ENCODE results near the gene BBLN. TPM values are rescaled to one million over a fixed set of nuclear protein-coding genes. Genes with fewer than 3 reads are reported as not detected.
"Not testable (repeated sequence)": the region's sequence is repeated elsewhere in the genome, so short reads cannot be mapped to it uniquely, and the experiment has no call there.

BBLN gene
- total RNA-seq, 2 experiments from 2014 or later: 77.6 to 90.9 TPM

DNA sequence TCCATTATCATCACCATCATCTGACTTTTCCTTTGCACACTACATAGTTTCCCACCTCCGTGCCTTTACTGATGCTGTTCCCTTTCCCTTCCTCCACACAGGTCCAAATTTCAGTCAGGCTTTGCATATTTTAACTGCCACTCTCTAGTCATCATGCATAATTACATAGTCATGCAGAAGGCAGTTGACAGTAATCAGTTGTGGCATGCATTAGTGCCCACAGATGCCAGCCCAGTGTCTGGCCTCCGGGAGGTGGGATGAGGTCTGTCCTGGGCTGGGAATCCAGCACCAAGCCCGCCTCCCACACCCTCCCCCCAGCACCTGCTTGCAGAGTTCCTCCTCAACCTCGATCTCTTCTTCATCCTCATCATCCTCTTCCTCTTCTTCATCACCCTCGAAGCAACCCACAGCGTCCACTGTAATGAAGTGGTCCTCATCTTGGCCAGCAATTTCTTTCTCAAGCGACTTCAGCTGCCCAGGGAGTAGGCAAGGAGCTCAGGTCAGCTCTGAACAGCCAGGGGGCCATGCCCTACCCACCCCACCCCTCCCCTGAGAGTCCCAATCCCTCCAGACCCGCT is 8.8 kb downstream of the BBLN start:
- H3K27ac Mint-ChIP-seq: no peak overlapping the region
- DNase-seq (no peak), ATAC-seq (ENCODE audit: low read depth) (no peak)
- POLR2A ChIA-PET: interaction anchor here (1.2 kb wide), 1 partner anchor 22 kb away, joined by 3 read pairs; no protein-coding TSS in a partner anchor
- H3K27me3 Mint-ChIP-seq: no peaks in the 10 kb centered on the region
- H3K4me3 Mint-ChIP-seq: no peak overlapping the region
- H3K4me1 Mint-ChIP-seq: peaks cover 1% of the 10 kb centered on the region
- H3K9me3 Mint-ChIP-seq: no peaks in the 10 kb centered on the region
- peaks cover 8% of the 10 kb centered on the region for H3K36me3 Mint-ChIP-seq

DNA sequence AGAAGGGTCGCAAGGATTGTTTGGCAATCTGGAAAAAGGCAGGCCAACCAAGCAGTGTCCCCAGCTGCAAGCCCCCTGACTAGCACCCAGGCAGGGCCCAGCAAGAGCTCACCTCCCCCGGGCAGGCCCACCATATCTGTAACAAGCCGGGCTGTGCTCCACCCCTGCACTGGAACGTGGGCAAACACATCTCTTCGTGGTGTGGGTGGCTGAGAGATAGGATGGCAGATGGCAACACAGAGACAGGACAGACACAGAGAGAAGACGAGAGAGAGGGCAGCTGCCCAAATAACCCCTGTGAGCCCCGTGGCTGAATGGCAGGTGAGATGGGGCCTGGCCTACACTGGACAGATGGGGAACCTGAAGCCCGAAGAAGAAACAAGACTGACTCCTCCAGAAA is 9.4 kb downstream of the BBLN start:
- POLR2A ChIA-PET: interaction anchor here (0.6 kb wide), 1 partner anchor 33 kb away, joined by 6 read pairs; no protein-coding TSS in a partner anchor
- H3K36me3 Mint-ChIP-seq: peaks cover 8% of the 10 kb centered on the region
- H3K9me3 Mint-ChIP-seq: no peaks in the 10 kb centered on the region
- ATAC-seq (ENCODE audit: low read depth) (no peak), DNase-seq (no peak)
- no peaks in the 10 kb centered on the region for H3K27me3 Mint-ChIP-seq
- H3K27ac Mint-ChIP-seq: peak overlapping the region; percentile 30
- no peak overlapping the region for H3K4me3 Mint-ChIP-seq
- H3K4me1 Mint-ChIP-seq: peaks cover 1% of the 10 kb centered on the region

DNA sequence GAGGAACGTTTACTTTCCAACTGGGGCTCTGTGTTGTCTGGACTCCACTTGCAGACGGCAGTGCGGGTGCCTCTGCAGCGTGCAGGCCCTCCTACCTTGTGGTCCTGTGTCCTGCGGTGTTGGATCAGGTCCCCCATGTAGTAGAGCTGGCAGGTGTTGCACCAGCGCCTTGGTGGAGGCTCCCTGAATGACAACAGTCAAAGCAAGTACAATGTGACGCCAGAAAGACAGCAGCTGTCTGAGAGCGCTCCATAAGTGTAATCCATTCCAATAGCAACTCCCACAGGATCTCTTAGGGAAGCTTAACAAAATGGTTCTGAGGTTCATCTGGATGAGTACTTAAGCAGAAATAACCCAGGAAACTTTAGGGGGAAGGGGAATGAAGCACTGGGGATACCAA is 9.9 kb downstream of the BBLN start:
- H3K4me1 Mint-ChIP-seq: peaks cover 1% of the 10 kb centered on the region
- no peak for ATAC-seq (ENCODE audit: low read depth)
- H3K9me3 Mint-ChIP-seq: no peaks in the 10 kb centered on the region
- DNase-seq: no peak
- POLR2A ChIA-PET: interaction anchor here (0.6 kb wide), 1 partner anchor 33 kb away, joined by 6 read pairs; no protein-coding TSS in a partner anchor
- H3K36me3 Mint-ChIP-seq: peaks cover 8% of the 10 kb centered on the region
- H3K4me3 Mint-ChIP-seq: no peak overlapping the region
- H3K27ac Mint-ChIP-seq: no peak overlapping the region
- H3K27me3 Mint-ChIP-seq: no peaks in the 10 kb centered on the region

DNA sequence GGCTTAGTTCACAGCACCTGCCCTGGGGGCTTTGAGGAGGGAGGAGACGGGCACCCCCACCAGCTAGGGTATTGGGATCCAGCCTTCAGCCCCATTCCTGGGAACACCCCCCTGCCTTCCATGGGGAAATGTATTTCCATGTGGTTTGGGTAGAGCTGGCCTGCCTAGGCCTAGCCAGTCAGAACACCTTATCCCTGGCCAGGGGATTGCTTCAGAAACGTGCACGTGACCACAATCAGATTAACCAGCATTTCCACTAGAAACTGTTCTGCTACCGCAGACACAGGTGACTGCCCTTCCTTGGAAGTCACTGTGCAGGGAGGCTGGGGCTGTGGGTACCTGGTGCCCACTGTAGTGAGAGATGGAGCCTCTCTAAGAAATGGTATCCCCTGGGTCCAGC is 14.0 kb downstream of the BBLN start:
- ATAC-seq (ENCODE audit: low read depth): no peak
- POLR2A ChIA-PET: no interaction called here

DNA sequence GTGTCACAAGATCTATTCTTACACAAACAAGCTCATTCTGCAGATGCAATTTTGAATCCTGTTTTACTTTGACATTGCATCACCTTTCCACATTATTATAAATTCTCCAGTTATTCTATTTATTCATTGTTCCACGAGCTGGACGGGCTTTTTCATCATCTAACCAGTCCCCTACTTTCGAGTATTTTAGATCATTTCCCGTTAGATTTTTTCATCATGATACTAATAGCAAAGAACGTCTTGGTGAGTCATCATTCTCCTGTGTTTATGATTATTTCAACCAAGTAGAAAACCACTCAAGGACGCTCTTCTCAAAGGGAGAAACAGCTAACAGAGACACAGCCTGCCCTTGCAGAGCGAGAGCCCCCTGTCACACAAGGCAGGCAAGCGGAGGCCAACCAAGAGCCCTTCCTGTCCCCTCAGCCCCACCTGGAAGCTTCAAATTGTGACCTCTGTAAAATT is 15.1 kb downstream of the BBLN start:
- Mint-ChIP-seq H3K36me3 (peaks cover 19% of the 10 kb centered on the region), H3K27me3 (no peaks in the 10 kb centered on the region), H3K4me3 (no peak overlapping the region), H3K9me3 (peaks cover 2% of the 10 kb centered on the region), H3K4me1 (peaks cover 2% of the 10 kb centered on the region), H3K27ac (no peak overlapping the region)
- no peak for ATAC-seq (ENCODE audit: low read depth)
- POLR2A ChIA-PET: interaction anchor here (0.9 kb wide), 1 partner anchor 13 kb away, joined by 3 read pairs; no protein-coding TSS in a partner anchor
- DNase-seq: no peak

More for the DNA sequence above, 14.0 kb downstream of the BBLN start:
- DNase-seq: no peak
- Mint-ChIP-seq H3K36me3 (peaks cover 9% of the 10 kb centered on the region), H3K4me3 (no peak overlapping the region), H3K4me1 (peaks cover 4% of the 10 kb centered on the region), H3K9me3 (peaks cover 2% of the 10 kb centered on the region), H3K27me3 (no peaks in the 10 kb centered on the region), H3K27ac (no peak overlapping the region)

DNA sequence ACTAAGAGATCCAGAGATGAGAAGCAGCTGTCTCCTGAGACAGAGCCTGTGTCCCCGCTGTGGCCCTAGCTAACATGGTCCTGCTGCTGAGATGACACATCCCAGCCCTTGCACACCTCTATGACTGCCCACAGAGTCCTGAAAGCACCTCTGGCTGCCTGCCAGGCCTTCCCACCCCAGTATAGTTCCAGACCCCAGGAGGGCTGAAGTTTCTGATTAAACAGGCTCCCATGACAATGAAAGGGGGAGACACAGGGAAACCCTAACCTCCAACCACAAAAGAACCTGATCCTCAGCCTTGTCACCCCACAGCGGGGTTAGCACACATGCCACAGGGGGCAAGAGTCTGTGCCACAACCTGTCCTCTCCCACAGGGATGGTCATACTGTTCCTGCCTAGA is 15.7 kb downstream of the BBLN start:
- Mint-ChIP-seq H3K4me3 (no peak overlapping the region), H3K27ac (no peak overlapping the region), H3K4me1 (peaks cover 2% of the 10 kb centered on the region), H3K27me3 (no peaks in the 10 kb centered on the region), H3K9me3 (peaks cover 2% of the 10 kb centered on the region), H3K36me3 (peaks cover 25% of the 10 kb centered on the region)
- DNase-seq (no peak), ATAC-seq (ENCODE audit: low read depth) (no peak)
- POLR2A ChIA-PET: no interaction called here

DNA sequence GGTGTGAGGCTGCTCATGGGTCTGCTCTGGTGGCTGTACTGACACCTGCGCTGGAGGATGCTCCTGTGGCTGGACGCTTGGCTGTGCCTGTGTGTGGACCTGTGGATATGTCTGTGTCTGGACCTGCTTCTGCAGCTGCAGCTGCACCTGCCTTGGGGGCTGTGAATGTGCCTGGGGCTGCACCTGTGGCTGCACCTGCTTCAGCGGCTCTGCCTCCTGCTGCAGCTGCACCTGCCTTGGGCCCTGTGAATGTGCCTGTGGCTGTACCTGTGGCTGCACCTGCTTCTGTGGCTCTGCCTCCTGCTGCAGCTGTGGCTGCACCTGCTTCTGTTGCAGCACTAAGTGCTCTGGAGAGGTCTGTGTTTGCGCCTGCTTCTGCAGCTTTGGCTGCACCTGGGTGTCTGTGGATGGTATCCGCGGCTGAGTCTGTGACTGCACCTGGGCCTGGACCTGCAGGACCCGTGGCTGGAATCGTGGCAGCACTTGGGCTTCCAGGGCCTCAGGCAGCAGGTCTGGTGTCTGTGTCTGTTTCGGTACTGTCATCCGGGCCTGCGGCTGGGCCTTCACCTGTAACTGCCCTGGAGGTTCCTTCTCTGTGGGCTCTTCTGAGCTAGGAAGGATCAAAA is 18.9 kb downstream of the BBLN start:
- DNase-seq (no peak), ATAC-seq (ENCODE audit: low read depth) (no peak)
- H3K27ac Mint-ChIP-seq: no peak overlapping the region
- H3K9me3 Mint-ChIP-seq: peaks cover 2% of the 10 kb centered on the region
- H3K27me3 Mint-ChIP-seq: no peaks in the 10 kb centered on the region
- H3K36me3 Mint-ChIP-seq: peaks cover 29% of the 10 kb centered on the region
- H3K4me1 Mint-ChIP-seq: peaks cover 5% of the 10 kb centered on the region
- no peak overlapping the region for H3K4me3 Mint-ChIP-seq
- POLR2A ChIA-PET: no interaction called here

DNA sequence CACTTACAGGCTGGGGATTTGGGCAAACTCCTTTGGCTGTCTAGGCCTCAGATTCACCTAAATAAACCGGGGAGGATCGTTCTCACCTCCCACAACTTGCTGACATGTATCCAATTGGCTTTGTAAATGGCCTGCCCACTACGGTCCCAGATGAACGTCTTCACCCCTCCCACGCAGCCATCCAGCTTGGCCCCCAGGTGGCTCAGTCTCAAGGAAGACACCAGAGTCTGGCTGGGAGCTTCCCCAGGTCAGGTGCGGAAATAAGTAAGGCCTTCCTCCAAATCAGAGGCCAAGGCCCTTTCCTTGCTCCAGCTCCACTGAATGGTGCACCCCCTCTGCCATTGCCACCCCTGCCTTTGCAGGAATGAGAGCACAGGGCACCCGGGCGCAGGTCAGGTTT is 19.9 kb downstream of the BBLN start:
- DNase-seq: no peak
- POLR2A ChIA-PET: no interaction called here
- Mint-ChIP-seq H3K27ac (no peak overlapping the region), H3K4me3 (no peak overlapping the region), H3K9me3 (peaks cover 2% of the 10 kb centered on the region), H3K36me3 (peaks cover 31% of the 10 kb centered on the region), H3K27me3 (no peaks in the 10 kb centered on the region), H3K4me1 (peaks cover 5% of the 10 kb centered on the region)
- ATAC-seq (ENCODE audit: low read depth): no peak

DNA sequence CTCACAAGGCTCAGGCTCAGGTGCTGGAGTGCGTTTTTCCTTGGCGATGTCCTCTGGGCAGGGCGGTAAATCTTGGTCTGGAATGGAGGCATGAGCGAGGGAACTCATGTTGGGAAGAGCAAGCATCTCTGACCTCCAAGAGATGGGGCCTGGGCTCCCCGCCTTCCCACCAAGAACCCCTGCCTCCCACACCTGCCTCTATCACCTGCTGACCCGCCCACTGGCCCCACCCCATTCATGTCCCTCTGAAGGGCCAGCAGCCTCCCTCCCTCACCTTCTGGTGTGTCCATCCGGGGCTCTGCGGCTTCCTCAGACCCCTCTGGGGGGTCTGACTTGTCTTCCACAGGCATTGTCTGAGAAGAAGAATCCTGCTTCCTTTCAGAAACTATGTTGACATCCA is 20.4 kb downstream of the BBLN start:
- Mint-ChIP-seq H3K4me1 (peaks cover 5% of the 10 kb centered on the region), H3K4me3 (no peak overlapping the region), H3K27ac (no peak overlapping the region), H3K9me3 (peaks cover 2% of the 10 kb centered on the region), H3K36me3 (peaks cover 31% of the 10 kb centered on the region), H3K27me3 (no peaks in the 10 kb centered on the region)
- DNase-seq: no peak
- no peak for ATAC-seq (ENCODE audit: low read depth)
- POLR2A ChIA-PET: no interaction called here

DNA sequence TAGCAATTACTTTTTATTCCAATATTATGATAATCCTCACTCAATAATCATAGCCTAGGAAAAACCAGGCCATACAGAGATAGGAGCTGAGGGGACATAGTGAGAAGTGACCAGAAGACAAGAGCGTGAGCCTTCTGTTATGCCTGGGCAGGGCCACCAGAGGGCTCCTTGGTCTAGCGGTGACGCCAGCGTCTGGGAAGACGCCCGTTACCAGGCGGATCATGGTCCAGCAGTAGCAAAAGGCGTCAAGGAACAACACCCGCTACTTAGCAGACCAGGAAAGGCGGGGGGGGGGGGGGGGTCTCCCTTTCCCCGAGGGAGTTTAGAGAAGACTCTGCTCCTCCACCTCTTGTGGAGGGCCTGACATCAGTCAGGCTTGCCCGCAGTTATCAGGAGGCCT is 21.4 kb downstream of the BBLN start:
- H3K4me1 Mint-ChIP-seq; H3K27me3 Mint-ChIP-seq; DNase-seq; H3K27ac Mint-ChIP-seq; H3K9me3 Mint-ChIP-seq; H3K4me3 Mint-ChIP-seq; ATAC-seq (ENCODE audit: low read depth): not testable (repeated sequence)
- peaks cover 35% of the 10 kb centered on the region for H3K36me3 Mint-ChIP-seq
- POLR2A ChIA-PET: interaction anchor here (0.7 kb wide), 1 partner anchor 899 kb away, joined by 5 read pairs; no protein-coding TSS in a partner anchor

DNA sequence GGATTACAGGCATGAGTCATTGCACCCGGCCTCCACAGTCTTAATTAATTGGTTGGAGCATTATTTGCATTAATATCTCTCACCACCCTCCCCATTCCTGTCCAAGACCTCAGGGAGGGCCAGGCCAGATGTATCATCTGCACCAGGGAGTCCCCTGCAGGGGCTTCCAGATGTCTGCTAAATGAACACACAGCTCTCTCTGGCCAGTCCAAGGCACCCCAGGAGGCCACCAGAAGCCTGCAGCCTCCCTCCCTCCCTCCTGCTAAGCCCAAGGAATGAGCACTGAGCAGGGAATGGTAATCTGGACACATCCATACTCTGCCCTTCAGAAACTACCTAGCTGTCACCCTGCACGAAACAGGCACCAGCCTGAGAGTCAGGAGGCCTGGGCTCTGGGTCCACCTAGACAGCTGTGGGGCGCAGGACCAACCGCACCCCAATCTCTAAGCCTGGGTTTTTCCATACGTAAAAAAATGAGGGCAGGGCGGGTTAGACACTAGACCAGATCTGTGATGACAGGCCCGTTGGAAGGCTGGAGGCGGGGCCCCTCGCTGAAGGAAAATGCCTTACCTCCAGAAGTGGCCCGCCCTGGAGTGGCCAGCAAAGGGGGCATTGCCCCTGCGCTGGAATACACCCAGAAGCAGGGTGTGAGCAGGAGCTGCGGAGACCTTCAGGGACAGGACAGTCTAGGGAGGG is 23.0 kb downstream of the BBLN start:
- Mint-ChIP-seq H3K36me3 (peaks cover 40% of the 10 kb centered on the region), H3K9me3 (peaks cover 2% of the 10 kb centered on the region), H3K27ac (no peak overlapping the region), H3K27me3 (no peaks in the 10 kb centered on the region), H3K4me3 (no peak overlapping the region), H3K4me1 (peaks cover 7% of the 10 kb centered on the region)
- POLR2A ChIA-PET: no interaction called here
- ATAC-seq (ENCODE audit: low read depth) (no peak), DNase-seq (no peak)

DNA sequence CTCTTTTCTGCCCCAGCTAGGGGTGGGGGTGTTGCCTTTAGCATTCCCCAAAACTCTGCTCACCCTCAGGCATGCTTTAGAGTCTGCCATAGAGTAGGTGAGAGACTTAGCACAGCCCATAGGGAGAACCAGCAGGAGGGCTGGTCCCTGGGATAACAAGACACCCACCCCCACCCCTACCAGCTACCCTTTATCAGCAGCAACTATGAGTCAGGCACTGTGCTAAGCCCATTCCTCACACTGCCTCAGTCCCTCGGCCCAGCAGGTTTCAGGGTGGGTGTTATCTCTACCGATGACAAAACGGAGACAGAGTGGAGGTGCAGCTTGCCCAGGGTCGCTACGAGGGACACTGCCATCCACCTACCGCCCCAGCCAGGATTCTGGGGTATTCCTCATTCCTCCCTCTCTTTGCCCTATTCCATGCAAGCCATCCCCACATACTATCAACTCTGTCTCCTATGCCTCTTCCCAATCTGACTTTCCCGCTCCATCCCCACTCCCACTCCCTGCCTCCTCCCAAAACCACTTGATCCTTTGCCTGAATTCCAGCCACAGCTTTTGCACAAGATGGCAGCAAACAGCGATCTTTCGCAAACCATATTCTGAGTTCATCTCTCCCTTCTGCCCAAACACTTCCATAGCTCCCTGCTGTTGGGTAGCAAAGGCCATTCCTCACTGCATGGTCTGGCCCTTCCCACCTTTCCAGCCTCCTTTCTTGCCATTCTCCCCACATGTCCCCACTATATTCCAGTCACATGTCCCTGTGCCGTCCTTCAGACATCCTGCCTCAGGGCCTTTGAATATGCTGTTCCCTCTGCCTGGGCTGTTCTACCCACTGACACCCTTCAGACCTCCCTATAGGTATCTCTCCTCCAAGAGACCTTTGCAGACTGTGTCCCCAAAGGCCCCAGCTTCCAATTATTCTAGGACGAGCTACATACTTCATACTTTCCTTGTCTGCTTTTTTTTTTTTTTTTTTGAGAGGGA is 26.2 kb downstream of the BBLN start:
- Mint-ChIP-seq H3K4me3 (no peak overlapping the region), H3K36me3 (peaks cover 28% of the 10 kb centered on the region), H3K27me3 (no peaks in the 10 kb centered on the region), H3K9me3 (no peaks in the 10 kb centered on the region), H3K27ac (peak overlapping the region; percentile 10), H3K4me1 (peaks cover 20% of the 10 kb centered on the region)
- DNase-seq: no peak
- ATAC-seq (ENCODE audit: low read depth): no peak
- POLR2A ChIA-PET: interaction anchor here (0.6 kb wide), 1 partner anchor 64 kb away, joined by 3 read pairs; no protein-coding TSS in a partner anchor

DNA sequence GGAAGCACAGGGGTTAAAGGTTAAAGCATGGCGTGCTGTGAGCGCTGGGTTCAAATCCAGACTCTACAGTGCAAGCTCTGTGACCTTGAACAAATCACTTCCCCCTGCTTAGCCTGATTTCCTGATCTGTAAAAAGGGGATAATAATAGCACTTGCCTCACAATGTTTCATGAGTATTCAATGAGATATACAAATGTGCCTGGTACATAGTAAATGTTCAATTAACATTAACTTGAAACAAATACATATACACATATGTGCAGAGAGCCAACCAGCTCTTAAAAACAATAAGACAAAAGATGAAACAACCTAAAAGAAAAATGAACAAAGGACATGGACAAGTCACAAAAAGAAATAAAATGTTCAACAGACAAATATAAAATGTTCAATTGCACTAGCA is 27.3 kb downstream of the BBLN start:
- Mint-ChIP-seq H3K4me3 (no peak overlapping the region), H3K27ac (no peak overlapping the region), H3K9me3 (no peaks in the 10 kb centered on the region), H3K4me1 (peaks cover 24% of the 10 kb centered on the region), H3K27me3 (no peaks in the 10 kb centered on the region), H3K36me3 (peaks cover 28% of the 10 kb centered on the region)
- POLR2A ChIA-PET: interaction anchor here (0.6 kb wide), 2 partner anchors 90 to 624 kb away, joined by 3 to 4 read pairs; no protein-coding TSS in a partner anchor
- ATAC-seq (ENCODE audit: low read depth) (no peak), DNase-seq (no peak)
